Neural progenitor cell (in vitro differentiated cells): ENCODE data around the gene IFT122. TPM values are rescaled to one million over a fixed set of nuclear protein-coding genes. Genes with fewer than 3 reads are reported as not detected.
A peak's percentile ranks its signal among the peaks of the same experiment; 100 is the strongest.
"Not testable (repeated sequence)": the region's sequence is repeated elsewhere in the genome, so short reads cannot be mapped to it uniquely, and the experiment has no call there.

ENCODE experiments used
- DNase-seq: peaks from one replicate; pipeline ENCODE4 v3.0.0-alpha.2; 2016; ENCODE audit warnings: low spot score
- H2AFZ ChIP-seq: fragments of 200-600 bp; sonication (generic); replicated peaks from 2 replicates; pipeline ENCODE4 v1.6.1; 2016; ENCODE audit warnings: antibody characterized with exemption
- H3F3A ChIP-seq: fragments of 200-600 bp; sonication (generic); 2 replicates; pipeline ENCODE4 v1.6.1; 2016; ENCODE audit warnings: antibody characterized with exemption, low read depth
- H3K27ac ChIP-seq: fragments of 200-600 bp; sonication (generic); 2 replicates; pipeline ENCODE4 v1.5.1; 2016; ENCODE audit warnings: mild to moderate bottlenecking
- H3K27me3 ChIP-seq: fragments of 200-600 bp; sonication (generic); 2 replicates; pipeline ENCODE4 v1.6.1; 2016; ENCODE audit warnings: mild to moderate bottlenecking, moderate library complexity
- H3K36me3 ChIP-seq: fragments of 200-600 bp; sonication (generic); 2 replicates; pipeline ENCODE4 v1.5.1; 2016
- H3K4me1 ChIP-seq: fragments of 200-600 bp; sonication (generic); 2 replicates; pipeline ENCODE4 v1.6.1; 2016; ENCODE audit warnings: mixed run types
- H3K4me2 ChIP-seq: fragments of 200-600 bp; sonication (generic); 2 replicates; pipeline ENCODE4 v1.6.1; 2016
- H3K4me3 ChIP-seq: fragments of 200-600 bp; sonication (generic); 2 replicates; pipeline ENCODE4 v1.5.1; 2016
- H3K79me2 ChIP-seq: fragments of 200-600 bp; sonication (generic); 2 replicates; pipeline ENCODE4 v1.6.1; 2016; ENCODE audit warnings: low read depth
- H3K9ac ChIP-seq: fragments of 200-600 bp; sonication (generic); 2 replicates; pipeline ENCODE4 v1.6.1; 2016
- H3K9me3 ChIP-seq: fragments of 200-600 bp; sonication (generic); 2 replicates; pipeline ENCODE4 v1.5.1; 2016; ENCODE audit warnings: low read depth
- H4K20me1 ChIP-seq: fragments of 200-600 bp; sonication (generic); 2 replicates; pipeline ENCODE4 v1.6.1; 2016; ENCODE audit warnings: low read depth
- H3K27ac Mint-ChIP-seq: 3 replicates; pipeline ENCODE4 v1.8.0; 2021; ENCODE audit warnings: mixed read lengths
- H3K27me3 Mint-ChIP-seq: 2 replicates; pipeline ENCODE4 v1.8.0; 2022; ENCODE audit warnings: low read depth, mild to moderate bottlenecking, inconsistent platforms, moderate library complexity, mixed read lengths; ENCODE audit not compliant: insufficient read depth
- H3K36me3 Mint-ChIP-seq: 3 replicates; pipeline ENCODE4 v1.8.0; 2021; ENCODE audit warnings: mixed read lengths
- H3K4me1 Mint-ChIP-seq: 3 replicates; pipeline ENCODE4 v1.8.0; 2021; ENCODE audit warnings: mixed read lengths
- H3K4me3 Mint-ChIP-seq: 3 replicates; pipeline ENCODE4 v1.8.0; 2021; ENCODE audit warnings: mild to moderate bottlenecking, moderate library complexity, mixed read lengths
- H3K9me3 Mint-ChIP-seq: 3 replicates; pipeline ENCODE4 v1.8.0; 2020; ENCODE audit warnings: mixed read lengths
- CTCF ChIP-seq: fragments of 200-600 bp; sonication (generic); IDR thresholded peaks from 2 replicates; pipeline ENCODE4 v1.5.1; 2017; ENCODE audit warnings: antibody characterized with exemption, mild to moderate bottlenecking
- EZH2 ChIP-seq: fragments of 200-600 bp; sonication (generic); IDR thresholded peaks from 2 replicates; pipeline ENCODE4 v1.6.1; 2017; ENCODE audit warnings: antibody characterized with exemption, mild to moderate bottlenecking, moderate library complexity
- EZH2phosphoT487 ChIP-seq: fragments of 200-600 bp; sonication (generic); IDR thresholded peaks from 2 replicates; pipeline ENCODE4 v1.6.1; 2017; ENCODE audit warnings: antibody characterized with exemption
- total RNA-seq: library from RNA; depleted of rRNA; stranded (reverse); fragments of >200 nt; gene quantifications from 2 replicates; pipeline ENCODE4 v1.2.3, GENCODE V29; 2015; ENCODE audit warnings: low replicate concordance

Gene IFT122
- 31.8 and 48.0 TPM in 2 replicates for total RNA-seq

GRCh38 chr3:129439817-129440617 lies at the start of gene IFT122, which contains the start of gene MBD4:
Gene IFT122 (plus strand): TSS chr3:129440224. CDS start chr3:129440331, 107 bp downstream.
Gene MBD4 (minus strand): TSS chr3:129439948. CDS start chr3:129439833, 115 bp downstream.
- Histone ChIP-seq H3K36me3 (peaks cover 5% of the 10 kb centered on the region), H3K27ac (peak within 1 kb of the TSS; percentile 29), H3K9ac (peak within 1 kb of the TSS; percentile 70), H3K79me2 (peaks cover 59% of the 10 kb centered on the region), H3K9me3 (no peaks in the 10 kb centered on the region), H3F3A (peaks cover 27% of the 10 kb centered on the region), H3K27me3 (no peaks in the 10 kb centered on the region), H3K4me3 (peak within 1 kb of the TSS; percentile 72), H4K20me1 (no peaks in the 10 kb centered on the region), H2AFZ (peak within 1 kb of the TSS; percentile 90), H3K4me1 (peaks cover 34% of the 10 kb centered on the region), H3K4me2 (peak within 1 kb of the TSS; percentile 94)
- Mint-ChIP-seq H3K27ac (peak within 1 kb of the TSS; percentile 99), H3K36me3 (peaks cover 18% of the 10 kb centered on the region), H3K4me3 (peak within 1 kb of the TSS; percentile 97), H3K9me3 (no peaks in the 10 kb centered on the region), H3K4me1 (peaks cover 47% of the 10 kb centered on the region), H3K27me3 (peaks cover 7% of the 10 kb centered on the region)
- no peak for TF ChIP-seq CTCF
- no peak for TF ChIP-seq EZH2
- TF ChIP-seq EZH2phosphoT487 = no peak
- peak; percentile 100 for DNase-seq

GRCh38 chr3:129391583-129391982 lies 48.4 kb upstream of the IFT122 start:
- Mint-ChIP-seq H3K4me1 (peaks cover 24% of the 10 kb centered on the region), H3K36me3 (peaks cover 27% of the 10 kb centered on the region)
- not testable (repeated sequence) for H3K9ac ChIP-seq, H3F3A ChIP-seq, H3K27me3 Mint-ChIP-seq, DNase-seq, H3K4me2 ChIP-seq, H3K4me1 ChIP-seq, H3K4me3 Mint-ChIP-seq, H3K9me3 ChIP-seq, H3K27ac ChIP-seq, H3K9me3 Mint-ChIP-seq, H3K4me3 ChIP-seq, H3K36me3 ChIP-seq, H4K20me1 ChIP-seq, H3K27me3 ChIP-seq, H3K27ac Mint-ChIP-seq, H2AFZ ChIP-seq
- H3K79me2 ChIP-seq = peaks cover 16% of the 10 kb centered on the region

GRCh38 chr3:129392106-129392887 lies 47.7 kb upstream of the IFT122 start:
- H3K36me3 Mint-ChIP-seq = peaks cover 20% of the 10 kb centered on the region
- H3K9me3 Mint-ChIP-seq, H3K9me3 ChIP-seq, H3K4me2 ChIP-seq, H3K9ac ChIP-seq, H3K27me3 ChIP-seq, H4K20me1 ChIP-seq, H3K27me3 Mint-ChIP-seq, H3K36me3 ChIP-seq, H3K27ac ChIP-seq, DNase-seq, H2AFZ ChIP-seq, H3K4me3 Mint-ChIP-seq, H3F3A ChIP-seq, H3K27ac Mint-ChIP-seq, H3K4me3 ChIP-seq, H3K4me1 ChIP-seq: not testable (repeated sequence)
- H3K4me1 Mint-ChIP-seq = peaks cover 25% of the 10 kb centered on the region
- H3K79me2 ChIP-seq = peaks cover 23% of the 10 kb centered on the region

- peaks cover 15% of the 10 kb centered on the region for H4K20me1 ChIP-seq
- TF ChIP-seq CTCF (no peak), EZH2phosphoT487 (no peak), EZH2 (no peak)
Measured at GRCh38 chr3:129393271-129393670, 46.8 kb upstream of the IFT122 start.

GRCh38 chr3:129393760-129394564 lies 46.1 kb upstream of the IFT122 start:
- H4K20me1 ChIP-seq = peaks cover 22% of the 10 kb centered on the region
- not testable (repeated sequence) for H3K27ac ChIP-seq, H3K9me3 Mint-ChIP-seq, H3K4me3 ChIP-seq, H2AFZ ChIP-seq, H3K27me3 Mint-ChIP-seq, H3K9me3 ChIP-seq, H3K4me2 ChIP-seq, H3K4me3 Mint-ChIP-seq, H3K9ac ChIP-seq, H3K27me3 ChIP-seq, H3K4me1 ChIP-seq, H3F3A ChIP-seq, H3K36me3 ChIP-seq, DNase-seq
- Mint-ChIP-seq H3K27ac (peak overlapping the region; percentile 2), H3K36me3 (peaks cover 11% of the 10 kb centered on the region), H3K4me1 (peaks cover 28% of the 10 kb centered on the region)
- H3K79me2 ChIP-seq = peaks cover 40% of the 10 kb centered on the region

More at GRCh38 chr3:129393271-129393670, 46.8 kb upstream of the IFT122 start:
- Histone ChIP-seq H3K4me2 (no peak overlapping the region), H3F3A (no peaks in the 10 kb centered on the region), H3K4me3 (no peak overlapping the region), H3K9me3 (no peaks in the 10 kb centered on the region), H3K4me1 (peaks cover 4% of the 10 kb centered on the region), H3K27me3 (no peaks in the 10 kb centered on the region), H3K9ac (no peak overlapping the region), H2AFZ (no peak overlapping the region), H3K36me3 (no peaks in the 10 kb centered on the region), H3K79me2 (peaks cover 33% of the 10 kb centered on the region), H3K27ac (no peak overlapping the region)
- H3K4me1 Mint-ChIP-seq = peaks cover 29% of the 10 kb centered on the region
- H3K27ac Mint-ChIP-seq = no peak overlapping the region
- peaks cover 11% of the 10 kb centered on the region for H3K36me3 Mint-ChIP-seq
- no peak for DNase-seq
- no peak overlapping the region for H3K4me3 Mint-ChIP-seq
- H3K27me3 Mint-ChIP-seq = no peaks in the 10 kb centered on the region
- H3K9me3 Mint-ChIP-seq = no peaks in the 10 kb centered on the region
